Femur (tissue), 1 donor: ENCODE results near the gene PLEKHG4B.

Source experiments
- DNase-seq: peaks from one replicate; pipeline ENCODE4 v3.0.0-alpha.2; 2017

PLEKHG4B gene

DNA sequence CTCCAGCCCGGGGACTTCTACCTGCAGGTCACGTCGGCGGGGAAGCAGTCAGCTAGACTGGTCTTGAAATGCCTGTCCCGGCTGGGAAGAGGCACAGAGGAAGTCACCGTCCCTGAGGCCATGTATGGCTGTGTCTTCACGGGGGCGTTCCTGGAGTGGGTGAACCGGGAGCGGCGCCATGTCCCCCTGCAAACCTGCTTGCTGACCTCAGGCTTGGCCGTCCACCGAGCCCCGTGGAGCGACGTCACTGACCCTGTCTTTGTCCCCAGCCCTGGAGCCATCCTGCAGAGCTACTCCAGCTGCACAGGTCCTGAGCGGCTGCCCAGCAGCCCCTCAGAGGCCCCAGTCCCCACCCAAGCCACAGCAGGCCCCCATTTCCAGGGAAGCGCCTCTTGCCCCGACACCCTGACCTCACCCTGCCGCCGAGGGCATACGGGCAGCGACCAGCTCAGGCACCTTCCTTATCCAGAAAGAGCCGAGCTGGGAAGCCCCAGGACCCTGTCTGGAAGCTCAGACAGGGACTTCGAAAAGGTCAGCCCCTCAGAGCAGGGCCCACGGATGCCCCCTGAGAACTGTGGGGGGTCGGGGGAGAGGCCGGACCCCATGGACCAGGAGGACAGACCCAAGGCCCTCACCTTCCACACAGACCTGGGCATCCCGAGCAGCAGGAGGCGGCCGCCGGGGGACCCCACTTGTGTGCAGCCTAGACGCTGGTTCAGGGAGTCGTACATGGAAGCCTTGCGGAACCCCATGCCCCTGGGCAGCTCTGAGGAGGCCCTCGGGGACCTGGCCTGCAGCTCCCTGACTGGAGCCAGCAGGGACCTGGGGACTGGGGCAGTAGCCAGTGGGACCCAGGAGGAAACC is 47.8 kb downstream of the PLEKHG4B start:
- no peak for DNase-seq

DNA sequence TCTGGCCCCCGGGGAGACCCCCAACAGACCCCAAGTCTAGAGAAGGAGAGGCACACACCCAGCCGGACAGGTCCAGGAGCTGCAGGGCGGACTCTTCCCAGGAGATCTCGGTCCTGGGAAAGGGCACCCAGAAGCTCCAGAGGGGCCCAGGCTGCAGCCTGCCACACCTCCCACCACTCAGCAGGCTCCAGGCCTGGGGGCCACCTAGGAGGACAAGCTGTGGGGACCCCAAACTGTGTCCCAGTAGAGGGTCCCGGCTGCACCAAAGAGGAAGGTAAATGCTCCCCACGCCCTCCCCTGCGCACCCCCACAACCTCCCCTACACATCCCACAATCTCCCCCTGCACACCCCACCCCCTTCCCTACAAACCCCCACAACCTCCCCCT is 48.5 kb downstream of the PLEKHG4B start:
- no peak for DNase-seq

DNA sequence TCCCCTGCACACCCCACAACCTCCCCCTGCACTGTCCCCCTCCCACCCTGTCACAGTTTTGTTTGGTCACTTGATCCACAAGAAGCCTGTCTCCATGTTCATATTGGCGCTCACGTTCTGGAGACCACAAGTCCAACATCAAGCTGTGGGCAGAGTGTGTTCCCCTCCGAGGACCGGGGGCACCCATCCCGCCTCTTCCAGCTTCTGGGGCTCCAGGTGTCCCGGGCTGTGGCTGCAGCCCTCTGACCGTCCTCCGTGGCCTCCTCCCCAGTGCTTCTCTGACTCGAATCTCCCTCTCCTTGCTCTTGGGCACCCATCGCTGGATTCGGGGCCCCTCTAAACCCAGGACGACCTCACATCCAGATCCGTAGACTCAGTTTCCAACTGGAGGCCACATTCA is 49.2 kb downstream of the PLEKHG4B start:
- no peak for DNase-seq

DNA sequence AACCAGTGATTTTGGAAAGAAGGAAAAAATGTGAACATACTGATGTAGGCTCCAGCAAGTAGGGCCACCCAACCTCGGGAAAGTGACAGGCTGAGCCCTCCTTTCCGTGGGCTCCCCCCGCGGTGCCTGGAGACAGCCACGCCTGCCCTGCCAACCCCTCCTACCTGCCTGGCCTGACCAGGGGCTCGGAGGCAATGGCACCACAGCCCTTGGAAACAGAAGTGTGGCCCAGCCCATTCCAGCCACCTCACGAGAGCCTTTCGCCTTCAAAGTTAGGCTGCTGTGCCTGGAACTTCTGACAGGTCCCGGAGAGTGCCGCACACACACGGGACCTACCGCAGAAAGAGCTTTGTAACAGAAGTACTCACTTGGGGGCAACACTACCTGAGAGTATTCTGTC is 49.8 kb downstream of the PLEKHG4B start:
- DNase-seq = no peak

DNA sequence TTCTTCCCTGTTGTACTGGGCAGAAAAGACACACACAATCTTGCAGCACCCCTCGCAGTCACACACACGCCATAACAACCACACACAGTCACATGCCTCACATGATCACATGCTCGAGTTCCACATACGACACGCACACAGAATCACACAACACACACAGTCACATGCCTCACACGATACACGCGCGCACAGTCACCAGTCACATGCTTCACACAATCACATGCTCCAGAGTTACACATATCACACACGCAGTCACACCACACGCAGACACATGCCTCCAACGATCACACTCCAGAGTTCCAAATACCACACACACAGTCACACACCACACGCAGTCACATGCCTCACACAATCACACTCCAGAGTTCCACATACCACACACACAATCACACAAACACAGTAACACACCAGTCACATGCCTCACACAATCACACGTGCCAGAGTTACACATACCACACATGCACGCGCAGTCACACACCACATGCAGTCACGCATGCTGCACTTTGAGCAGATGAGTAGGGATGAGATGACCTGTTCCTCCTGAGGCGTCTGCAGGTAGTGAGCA is 50.4 kb downstream of the PLEKHG4B start:
- DNase-seq = no peak

DNA sequence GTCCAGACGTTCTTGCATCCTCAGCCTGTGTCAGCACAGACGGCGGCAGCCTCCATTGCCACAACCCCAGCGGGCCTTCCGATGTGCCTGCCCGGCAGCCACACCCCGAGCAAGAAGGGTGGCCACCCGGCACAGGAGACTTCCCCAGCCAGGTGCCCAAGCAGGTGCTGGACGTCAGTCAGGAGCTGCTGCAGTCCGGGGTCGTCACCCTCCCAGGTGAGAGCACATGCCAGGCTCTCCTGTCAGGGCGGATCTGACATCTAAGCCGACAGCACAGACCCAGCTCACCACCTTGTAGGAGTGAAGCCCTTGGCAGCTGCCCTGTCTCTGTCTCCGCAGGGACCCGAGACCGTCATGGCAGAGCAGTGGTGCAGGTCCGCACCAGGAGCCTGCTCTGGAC is 51.1 kb downstream of the PLEKHG4B start:
- no peak for DNase-seq

DNA sequence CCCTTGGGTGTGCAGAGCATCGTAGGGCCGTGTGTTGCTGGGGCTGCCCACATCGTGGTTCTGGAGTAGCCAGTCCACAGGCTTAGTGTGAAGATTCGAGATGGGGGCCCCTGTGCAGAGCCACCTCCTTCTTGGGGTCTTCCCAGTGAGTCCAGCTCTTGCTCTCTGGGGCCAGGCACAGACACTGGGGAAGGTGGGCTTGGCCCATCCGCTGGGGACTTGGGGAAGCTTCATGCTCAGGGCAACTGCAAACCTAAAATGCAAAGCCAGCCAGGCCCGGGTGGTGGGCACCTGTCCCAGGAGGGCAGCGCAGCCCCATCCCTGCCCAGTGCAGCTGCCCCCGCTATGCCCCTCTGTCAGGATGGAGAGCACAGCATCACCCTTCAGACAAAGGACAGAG is 53.0 kb downstream of the PLEKHG4B start:
- DNase-seq = no peak

DNA sequence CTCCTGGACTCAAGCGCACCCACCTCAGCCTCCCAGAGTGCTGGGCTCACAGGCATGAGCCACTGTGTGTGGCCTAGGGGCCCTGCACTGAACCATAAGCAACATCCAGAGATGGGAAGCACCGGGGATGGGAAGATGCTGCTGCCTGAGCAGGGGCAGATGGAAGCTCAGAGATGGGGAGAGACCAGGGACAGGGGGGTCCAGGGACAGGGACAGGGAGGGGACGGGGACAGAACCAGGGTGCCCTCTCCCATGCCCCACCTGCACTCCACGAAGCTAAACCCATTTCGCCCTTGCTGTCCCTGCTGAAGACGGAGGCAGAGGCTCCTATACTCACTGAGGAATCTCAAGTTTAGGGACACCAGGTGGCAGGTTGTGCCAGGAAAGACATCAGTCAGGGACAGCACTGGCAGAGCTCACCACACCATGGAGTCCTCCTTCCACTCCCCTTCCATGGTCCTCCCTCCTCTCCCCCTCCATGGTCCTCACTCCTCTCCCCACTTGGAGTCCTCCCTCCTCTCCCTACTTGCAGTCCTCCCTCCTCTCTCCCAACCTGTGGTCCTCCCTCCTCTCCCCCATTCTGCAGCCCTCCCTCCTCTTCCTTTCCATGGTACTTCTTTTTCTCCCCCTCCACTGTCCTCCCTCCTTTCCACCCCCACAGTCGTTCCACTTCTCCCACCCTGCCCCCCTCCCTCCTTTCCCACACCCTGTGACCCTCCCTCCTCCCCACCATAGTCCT is 53.8 kb downstream of the PLEKHG4B start:
- DNase-seq = no peak

DNA sequence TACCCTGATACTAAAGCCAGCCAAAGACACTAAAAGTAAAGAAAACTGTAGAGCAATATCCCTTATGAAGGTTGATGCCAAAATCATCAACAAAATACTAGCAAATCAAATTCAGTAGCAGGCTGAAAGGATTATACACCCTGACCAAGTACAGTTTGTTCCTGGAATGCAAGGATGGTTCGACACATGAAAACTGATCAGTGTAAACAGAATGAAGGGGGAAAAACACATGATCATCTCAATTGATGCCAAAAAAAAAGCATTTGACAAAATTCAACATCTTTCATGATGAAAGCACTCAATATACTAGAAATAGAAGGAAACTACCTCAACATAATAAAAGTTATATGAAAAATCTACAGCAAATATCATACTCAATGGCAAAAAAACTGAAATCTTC is 55.8 kb downstream of the PLEKHG4B start:
- DNase-seq = no peak

DNA sequence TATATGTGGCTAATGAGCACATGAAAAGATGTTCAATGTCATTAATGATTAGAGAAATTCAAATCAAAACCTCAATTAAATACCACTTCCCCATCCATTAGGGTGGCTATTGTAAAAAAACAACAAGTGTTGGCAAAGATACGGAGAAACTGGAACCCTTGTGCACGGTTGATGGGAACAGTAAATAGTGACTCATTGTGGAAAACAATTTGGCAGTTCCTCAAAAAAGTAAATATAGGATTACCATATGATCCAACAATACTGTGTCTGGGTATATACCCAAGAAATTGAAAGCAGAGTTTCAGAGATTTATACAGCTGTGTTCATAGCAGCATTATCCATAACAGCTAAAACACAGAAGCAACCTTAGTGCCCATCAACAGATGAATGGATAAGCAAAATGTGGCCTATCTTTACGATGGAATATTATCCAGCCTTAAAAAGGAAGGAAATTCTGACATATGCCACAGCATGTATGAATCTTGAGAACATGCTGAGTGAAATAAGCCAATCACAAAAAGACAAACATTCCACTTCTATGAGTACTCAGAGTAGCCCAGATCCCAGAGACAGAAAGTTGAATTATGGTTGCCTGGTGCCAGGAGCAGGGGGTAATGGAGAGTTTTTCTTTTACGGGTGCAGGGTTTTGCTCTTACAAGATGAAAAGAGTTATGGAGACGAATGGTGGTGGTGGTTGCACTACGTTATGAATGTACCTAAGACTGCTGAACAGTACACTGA is 57.9 kb downstream of the PLEKHG4B start:
- no peak for DNase-seq

DNA sequence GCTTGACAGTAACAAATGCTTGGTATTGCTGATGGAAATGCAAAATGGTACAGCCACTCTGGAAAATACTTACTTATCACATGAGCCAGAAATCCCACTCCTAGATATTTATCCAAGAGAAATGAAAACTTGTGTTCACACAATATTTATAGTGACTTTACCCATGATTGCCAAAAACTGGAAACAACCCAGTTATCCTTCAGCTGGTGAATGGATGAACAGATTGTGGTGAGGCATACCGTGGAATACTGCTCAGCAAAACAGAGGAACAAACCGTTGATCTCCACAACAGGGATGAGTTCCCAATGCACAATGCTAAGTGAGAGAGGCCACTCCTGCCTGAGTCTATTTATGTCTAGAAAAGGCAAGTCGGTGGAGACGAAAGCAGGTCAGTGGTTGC is 58.8 kb downstream of the PLEKHG4B start:
- DNase-seq = no peak

DNA sequence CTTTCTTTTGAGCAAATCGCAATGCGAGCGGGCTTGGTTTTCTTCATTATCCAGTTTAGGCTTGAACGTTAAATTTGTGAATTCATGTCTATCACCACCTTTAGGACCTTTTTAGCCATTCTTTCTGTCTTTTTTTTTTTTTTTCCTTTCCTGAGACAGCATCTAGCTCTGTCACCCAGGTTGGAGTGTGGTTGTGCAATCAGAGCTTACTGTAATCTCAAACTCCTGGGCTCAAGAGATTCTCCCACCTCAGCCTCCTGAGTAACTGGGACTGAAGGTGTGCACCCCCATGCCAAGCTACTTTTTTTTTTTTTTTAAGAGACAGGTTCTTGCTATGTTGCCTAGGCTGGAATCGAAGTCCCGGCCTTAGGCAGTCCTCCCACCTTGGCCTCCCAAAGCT is 60.1 kb downstream of the PLEKHG4B start:
- DNase-seq = no peak

DNA sequence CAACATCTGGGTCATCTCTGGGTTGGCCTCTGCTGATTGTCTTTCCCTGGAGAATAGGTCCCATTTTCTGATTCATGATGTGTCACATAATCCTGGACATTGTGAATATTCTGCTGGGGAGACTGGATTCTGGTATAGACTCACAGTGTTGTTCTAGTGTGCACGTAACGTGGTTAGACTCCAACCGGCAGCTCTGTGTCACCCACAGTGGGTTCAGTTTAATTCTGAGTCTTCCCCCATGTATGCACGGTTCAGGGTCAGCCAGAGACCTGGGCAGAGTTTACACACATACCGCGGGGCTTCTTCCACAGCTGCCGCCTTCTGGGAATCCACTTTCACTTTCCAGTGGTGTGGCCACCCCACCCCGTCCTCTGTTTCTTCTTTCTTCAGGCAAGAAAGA is 61.3 kb downstream of the PLEKHG4B start:
- no peak for DNase-seq

DNA sequence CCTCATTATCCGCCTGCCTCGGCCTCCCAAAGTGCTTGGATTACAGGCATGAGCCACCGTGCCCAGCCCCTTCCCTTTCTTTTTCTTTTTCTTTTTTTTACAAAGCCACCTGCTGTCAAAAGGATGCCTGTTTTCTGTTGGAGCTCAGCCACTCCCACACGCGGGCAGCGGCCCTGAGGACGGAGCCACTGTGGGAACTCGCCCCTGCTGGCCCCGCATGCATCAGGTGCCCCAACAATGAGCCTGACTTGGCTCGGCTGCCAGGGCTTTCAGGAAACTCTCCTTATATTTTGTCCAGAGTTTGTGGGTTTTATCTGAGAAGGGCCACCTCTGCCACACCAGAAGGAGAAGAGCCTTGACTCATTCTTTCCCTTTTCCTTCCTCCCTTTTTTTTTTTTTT is 62.3 kb downstream of the PLEKHG4B start:
- no peak for DNase-seq

DNA sequence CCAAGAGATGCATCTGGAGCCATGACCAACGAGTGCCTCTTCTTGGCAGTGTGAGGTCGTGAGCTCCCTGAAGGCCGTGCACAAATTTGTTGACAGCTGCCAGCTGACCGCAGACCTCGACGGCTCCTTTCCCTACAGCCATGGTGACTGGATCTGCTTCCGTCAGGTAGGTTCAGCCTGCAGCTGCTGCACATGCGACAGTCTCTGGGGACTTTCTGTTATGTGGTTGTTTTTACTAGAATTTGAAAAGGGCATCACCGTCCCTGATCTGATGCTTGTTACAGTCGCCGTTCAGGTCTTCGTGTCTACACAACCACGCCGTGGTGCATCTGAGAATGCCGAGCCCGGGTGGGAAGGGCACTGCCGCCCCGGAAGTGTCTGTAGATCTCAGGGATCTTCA is 62.9 kb downstream of the PLEKHG4B start:
- no peak for DNase-seq

DNA sequence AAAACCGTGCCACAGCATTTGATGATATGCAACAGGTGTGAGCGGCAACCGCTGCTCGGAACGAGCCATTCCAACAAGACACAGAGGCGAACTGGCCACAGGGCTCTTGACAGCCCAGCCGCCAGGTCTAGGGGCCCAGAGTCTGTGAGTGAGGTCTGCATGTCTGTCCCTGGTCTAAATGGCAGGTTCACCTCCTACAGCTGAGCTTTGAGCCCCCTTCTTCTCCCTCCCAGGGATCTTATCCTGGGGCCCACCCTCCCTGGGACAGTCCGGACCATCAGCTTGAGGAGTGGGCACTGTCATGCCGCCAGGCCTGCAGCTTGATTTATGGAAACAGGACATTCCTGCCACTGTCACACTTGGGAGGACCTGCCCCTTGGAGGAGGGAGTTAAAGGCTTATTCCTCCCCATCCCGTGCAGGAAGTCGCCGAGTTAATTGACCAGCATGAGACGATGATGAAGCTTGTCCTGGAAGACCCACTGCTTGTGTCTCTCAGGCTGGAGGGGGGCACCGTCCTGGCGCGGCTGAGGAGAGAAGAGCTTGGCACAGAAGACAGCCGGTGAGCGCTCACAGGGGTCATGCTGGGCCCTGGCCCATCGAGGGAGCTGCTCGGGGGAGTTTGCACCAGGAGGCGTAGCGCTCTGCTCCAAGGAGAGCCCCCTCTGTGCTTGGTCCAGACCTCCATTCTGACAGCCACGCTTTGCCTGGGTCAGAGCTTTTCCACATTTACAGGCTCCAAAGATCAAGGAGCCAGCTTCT is 63.9 kb downstream of the PLEKHG4B start:
- DNase-seq = no peak

DNA sequence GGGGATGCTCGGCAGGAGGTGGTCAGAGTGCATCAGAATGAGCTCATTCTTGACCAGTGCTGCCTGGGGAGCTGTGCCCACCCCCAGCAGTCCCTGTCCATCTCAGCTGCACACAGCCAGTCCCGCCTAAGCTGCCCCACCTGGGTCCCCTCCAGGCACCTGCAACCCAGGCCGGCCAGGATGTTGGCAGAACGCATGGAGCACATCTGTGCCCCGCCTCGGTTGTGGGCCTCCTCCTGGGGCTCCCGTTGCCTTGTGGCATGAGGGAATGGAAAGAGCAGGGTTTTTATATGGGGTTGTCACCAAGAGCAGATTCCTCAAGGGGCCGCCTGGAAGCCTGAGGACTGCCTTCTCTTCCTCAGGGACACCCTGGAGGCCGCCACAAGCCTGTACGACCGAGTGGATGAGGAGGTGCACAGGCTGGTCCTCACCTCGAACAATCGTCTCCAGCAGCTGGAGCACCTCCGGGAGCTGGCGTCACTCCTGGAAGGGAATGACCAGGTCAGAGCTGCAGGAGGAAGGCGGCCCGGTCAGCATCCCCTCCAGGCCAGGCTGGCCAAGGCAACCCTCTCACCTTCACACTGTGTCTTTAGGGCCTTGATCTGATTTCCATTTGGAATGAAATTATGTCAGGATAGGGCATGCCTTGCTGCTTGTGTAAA is 64.6 kb downstream of the PLEKHG4B start:
- DNase-seq = no peak

DNA sequence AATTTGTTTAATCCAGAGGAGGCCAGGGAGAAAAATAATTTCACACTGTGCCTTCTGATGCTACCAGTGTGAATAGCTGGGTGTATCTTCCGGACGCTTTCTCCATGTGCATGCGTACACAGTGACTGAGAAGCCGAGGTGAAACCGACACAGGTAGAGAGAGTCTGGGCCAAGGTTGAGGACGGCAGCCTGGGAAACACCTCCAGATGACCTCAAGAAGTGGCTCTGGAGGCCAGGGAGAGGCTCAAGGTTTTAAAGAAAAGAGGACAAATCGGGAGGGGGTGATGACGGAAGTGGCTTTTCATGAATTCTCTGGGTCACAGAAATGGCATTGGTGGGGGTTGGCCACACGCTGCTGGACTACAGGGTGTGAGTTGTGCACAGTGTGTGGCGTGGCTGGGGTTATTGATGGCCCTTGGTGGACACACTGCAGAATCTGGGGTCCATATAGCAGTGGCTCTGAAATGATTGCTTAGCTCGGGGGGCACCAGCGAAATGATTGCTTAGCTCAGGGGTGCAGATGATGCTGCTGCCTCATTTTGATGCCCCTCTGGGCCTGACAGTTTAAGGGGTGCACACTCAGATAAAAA is 65.3 kb downstream of the PLEKHG4B start:
- peak; percentile 5 for DNase-seq

DNA sequence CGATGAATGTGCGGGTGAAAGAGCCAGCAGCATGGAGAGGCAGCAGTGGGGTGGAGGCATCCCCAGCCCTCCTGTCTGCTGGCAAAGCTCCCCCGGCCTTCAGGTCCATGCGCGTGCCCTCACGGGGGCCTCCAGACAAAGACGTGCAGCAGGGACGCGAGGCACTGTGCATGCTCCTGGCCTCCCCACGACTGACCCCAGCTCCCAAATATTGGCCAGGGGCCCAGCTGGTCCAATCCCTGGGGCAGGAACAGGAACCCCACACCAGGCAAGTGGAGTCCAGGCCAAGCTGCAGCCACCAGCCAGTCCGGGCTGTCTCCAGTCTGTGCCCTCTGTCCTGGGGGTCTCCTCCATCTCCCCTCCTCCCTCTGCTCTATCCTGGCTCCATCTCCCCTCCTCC is 65.8 kb downstream of the PLEKHG4B start:
- peak; percentile 6 for DNase-seq

DNA sequence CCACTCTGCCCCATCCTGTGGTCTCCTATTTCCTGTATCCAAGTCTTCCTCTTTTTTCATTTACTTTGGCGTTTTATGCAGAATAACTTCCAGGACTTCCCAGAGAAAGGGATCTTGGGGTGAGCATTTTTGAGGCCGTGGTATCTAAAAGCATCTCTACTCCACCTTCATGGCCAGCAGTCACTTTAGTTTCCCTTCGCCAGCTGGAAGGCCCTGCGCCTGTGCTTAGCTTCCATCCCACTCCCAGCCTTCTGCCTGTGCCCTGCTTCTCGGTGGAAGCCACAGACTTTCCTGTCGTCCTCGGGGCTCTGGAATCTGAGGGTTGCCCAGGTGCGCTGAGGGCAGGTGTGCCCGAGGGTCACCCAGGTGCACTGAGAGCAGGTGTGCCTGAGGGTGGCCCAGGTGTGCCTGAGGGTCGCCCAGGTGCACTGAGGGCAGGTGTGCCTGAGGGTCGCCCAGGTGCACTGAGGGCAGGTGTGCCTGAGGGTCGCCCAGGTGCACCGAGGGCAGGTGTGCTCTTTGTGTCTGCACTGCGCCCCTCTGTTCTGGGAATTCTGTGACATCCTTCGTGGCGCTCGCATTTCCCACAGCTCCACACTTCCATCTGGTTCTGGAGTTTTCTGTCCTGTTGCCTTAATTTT is 67.0 kb downstream of the PLEKHG4B start:
- peak; percentile 5 for DNase-seq
